GM18519 (cell line): Measurements from ENCODE around the gene CC2D2A.
"Not testable (repeated sequence)": the region's sequence is repeated elsewhere in the genome, so short reads cannot be mapped to it uniquely, and the experiment has no call there.

Experiments used
- ATAC-seq: cut with Tn5 transposase; IDR thresholded peaks from one replicate; pipeline ENCODE4 v1.9.1; 2021; ENCODE audit warnings: mild to moderate bottlenecking, moderate library complexity; ENCODE audit not compliant: unreplicated experiment, low FRiP score

Gene CC2D2A

GRCh38 chr4:15614891-15615290 is 145.2 kb downstream of the CC2D2A start:
- ATAC-seq: not testable (repeated sequence)

GRCh38 chr4:15617407-15617806 is 147.7 kb downstream of the CC2D2A start:
- ATAC-seq: not testable (repeated sequence)

- ATAC-seq: no peak
These were observed 167.1 kb downstream of the CC2D2A start for GRCh38 chr4:15636818-15637217.

- ATAC-seq: no peak
These were observed 168.7 kb downstream of the CC2D2A start for GRCh38 chr4:15638418-15638817.

GRCh38 chr4:15648600-15648999 is 178.9 kb downstream of the CC2D2A start:
- ATAC-seq: peak; percentile 63

- no peak for ATAC-seq
These were observed 180.3 kb downstream of the CC2D2A start for GRCh38 chr4:15649914-15650545.
